H1 (cell line): ENCODE results near the gene GP9. TPM values are rescaled to one million over a fixed set of nuclear protein-coding genes. Genes with fewer than 3 reads are reported as not detected.

ENCODE experiments used
- ATF2 ChIP-seq: IDR thresholded peaks from 2 replicates; pipeline ENCODE4 v1.6.1; 2012; ENCODE audit warnings: low read length, inconsistent platforms
- POLR2A ChIP-seq, 2 experiments: IDR thresholded peaks; 1 replicate in 1 of 2; 2 replicates in 1 of 2; pipeline ENCODE4 v1.6.1; 2011; ENCODE audit warnings: low read depth in 2 of 2, low read length in 2 of 2, mild to moderate bottlenecking in 2 of 2; ENCODE audit errors: control extremely low read depth in 1 of 2
- SUZ12 ChIP-seq: fragments of 200-600 bp; sonication (generic); IDR thresholded peaks from 2 replicates; pipeline ENCODE4 v1.6.1; 2012; ENCODE audit warnings: mild to moderate bottlenecking, inconsistent platforms, low read length, moderate library complexity, mixed read lengths
- polyA plus RNA-seq, 7 experiments: library from polyadenylated mRNA; depleted of rRNA in 3 of 7; stranded (reverse) in 5 of 7; unstranded in 2 of 7; fragments of >200 nt in 5 of 7; fragments of 200-250 nt in 2 of 7; gene quantifications; 1 replicate in 5 of 7; 2 replicates in 1 of 7; 4 replicates in 1 of 7; pipeline versions ENCODE4 v1.2.1 to v1.2.3, GENCODE V29; 2011 to 2013; ENCODE audit warnings: missing spikeins in 2 of 7, mixed read lengths in 2 of 7
- total RNA-seq: library from RNA; stranded (reverse); fragmentation: NEBNext Ultra II Directional; extraction: Animal tissue kit (Norgen Biotek cat#: 25700); gene quantifications from 2 replicates; pipeline ENCODE4 v1.2.1, GENCODE V29; 2021
- TF ChIP-seq, protein P1 (sequence below): IDR thresholded peaks from 2 replicates; pipeline ENCODE4 v1.6.1; 2012; ENCODE audit warnings: inconsistent platforms

The GP9 gene
- total and polyA plus RNA-seq, 2 of the 8 experiments (the other 6 are each of a cell fraction or from before 2014, with no cell fraction given), result not detected

GRCh38 chr3:129020691-129021090, 39.9 kb upstream of the GP9 start (continued):
- TF ChIP-seq ATF2 (no peak), POLR2A (IDR thresholded peaks at IDR 0.05; ENCODE audit: control extremely low read depth in 1 of 2, low read depth in 2 of 2, low read length in 2 of 2) (no peak), SUZ12 (no peak)
- TF ChIP-seq, protein P1, sequence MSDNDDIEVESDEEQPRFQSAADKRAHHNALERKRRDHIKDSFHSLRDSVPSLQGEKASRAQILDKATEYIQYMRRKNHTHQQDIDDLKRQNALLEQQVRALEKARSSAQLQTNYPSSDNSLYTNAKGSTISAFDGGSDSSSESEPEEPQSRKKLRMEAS, result no peak
